GM12872 (cell line): ENCODE data around the gene RAB40B.

Source experiments
- TF ChIP-seq, protein P1 (sequence below): IDR thresholded peaks from 3 replicates; pipeline ENCODE4 v1.5.1; 2011; ENCODE audit warnings: low read depth, mild to moderate bottlenecking, low read length, moderate library complexity; ENCODE audit not compliant: insufficient read depth

Gene RAB40B

DNA sequence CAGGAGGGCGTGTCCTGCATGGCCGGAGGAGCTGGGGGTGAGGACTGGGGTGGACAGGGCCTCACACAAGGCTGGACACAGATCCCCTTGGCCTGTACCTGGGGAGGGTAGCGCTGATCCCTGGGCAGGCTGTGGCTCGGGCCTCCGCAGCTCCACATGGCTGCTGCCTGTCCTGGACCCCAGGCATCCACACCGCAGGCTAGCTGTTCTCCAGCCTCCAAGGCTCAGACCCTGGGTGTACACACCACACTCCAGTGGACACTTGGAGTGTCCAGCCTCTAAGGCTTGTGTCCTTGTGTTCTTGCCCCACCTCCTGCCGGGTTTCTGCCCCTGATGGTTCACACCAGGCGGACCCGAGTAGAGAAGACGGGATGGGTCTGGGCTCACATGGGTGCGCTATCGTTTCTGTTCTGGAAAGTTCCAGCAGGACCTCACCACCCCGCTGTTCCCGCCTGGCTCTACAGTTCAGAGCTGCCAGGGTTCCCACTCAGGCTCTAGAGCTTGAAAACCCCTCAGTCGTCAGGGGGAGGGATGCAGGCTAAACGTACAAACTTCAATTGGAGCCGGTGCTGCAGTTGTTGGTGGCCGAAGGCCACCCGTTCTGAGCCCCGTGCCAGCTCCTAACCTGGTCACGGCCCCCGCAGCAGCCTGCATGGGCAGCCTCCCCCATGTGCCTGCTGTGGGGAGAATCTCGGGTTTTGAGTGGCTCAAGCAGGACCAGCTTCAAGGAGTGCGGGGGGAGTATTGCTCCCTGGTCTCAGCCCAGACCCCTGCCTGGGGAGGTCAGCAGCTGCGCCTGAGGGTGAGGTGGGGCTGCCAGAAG, 11.4 kb upstream of the RAB40B start:
- TF ChIP-seq, protein P1, sequence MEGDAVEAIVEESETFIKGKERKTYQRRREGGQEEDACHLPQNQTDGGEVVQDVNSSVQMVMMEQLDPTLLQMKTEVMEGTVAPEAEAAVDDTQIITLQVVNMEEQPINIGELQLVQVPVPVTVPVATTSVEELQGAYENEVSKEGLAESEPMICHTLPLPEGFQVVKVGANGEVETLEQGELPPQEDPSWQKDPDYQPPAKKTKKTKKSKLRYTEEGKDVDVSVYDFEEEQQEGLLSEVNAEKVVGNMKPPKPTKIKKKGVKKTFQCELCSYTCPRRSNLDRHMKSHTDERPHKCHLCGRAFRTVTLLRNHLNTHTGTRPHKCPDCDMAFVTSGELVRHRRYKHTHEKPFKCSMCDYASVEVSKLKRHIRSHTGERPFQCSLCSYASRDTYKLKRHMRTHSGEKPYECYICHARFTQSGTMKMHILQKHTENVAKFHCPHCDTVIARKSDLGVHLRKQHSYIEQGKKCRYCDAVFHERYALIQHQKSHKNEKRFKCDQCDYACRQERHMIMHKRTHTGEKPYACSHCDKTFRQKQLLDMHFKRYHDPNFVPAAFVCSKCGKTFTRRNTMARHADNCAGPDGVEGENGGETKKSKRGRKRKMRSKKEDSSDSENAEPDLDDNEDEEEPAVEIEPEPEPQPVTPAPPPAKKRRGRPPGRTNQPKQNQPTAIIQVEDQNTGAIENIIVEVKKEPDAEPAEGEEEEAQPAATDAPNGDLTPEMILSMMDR: no peak

DNA sequence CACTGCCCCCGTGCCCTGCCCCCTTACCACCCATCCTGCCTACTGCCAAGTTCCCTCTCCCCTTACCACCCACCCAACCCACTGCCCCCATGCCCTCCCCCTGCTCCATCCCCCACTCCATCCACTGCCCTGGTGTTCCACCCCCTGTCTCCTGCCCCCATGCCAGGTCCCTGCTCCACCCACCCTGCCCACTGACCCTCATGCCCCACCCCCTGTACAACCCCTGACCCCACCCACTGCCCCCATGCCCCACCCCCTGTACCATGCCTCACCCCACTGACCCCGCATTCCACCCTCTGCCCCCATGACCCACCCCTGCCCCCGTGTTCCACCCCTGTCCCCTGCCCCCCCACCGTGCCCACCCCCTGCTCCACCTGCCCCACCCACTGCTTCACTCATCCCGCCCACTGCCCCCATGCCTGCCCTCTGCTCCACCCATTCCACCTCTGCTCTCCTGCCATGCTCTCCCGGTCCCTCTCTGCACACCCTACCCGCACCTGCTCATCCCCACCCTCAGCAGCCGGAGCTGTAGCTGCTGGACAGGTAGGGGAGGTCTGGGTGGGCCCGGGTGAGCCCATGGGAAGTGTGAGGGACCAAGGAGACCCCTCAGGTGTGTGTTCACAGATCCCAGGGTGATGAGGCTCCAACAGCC, 10.7 kb upstream of the RAB40B start:
- TF ChIP-seq, protein P1: no peak

DNA sequence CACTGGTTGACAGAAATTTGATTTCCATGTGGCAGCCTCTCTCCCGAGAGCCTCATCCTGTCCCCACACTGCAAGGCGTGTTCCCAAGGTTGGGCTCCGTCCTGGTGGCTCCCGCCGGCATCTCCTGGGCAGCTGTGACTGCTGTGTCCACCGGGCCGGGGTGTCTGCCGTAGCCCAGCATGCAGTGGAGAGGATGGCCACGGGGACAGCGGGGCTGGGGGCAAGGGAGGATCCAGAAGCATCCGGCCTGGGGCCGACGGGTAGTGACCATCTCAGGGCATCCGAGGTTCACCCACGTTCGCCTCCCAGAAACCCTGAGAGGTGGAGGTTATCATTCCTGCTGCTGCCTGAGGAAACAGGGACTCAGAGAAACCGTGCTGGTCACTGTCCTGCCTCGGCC, 7.3 kb upstream of the RAB40B start:
- TF ChIP-seq, protein P1: no peak

DNA sequence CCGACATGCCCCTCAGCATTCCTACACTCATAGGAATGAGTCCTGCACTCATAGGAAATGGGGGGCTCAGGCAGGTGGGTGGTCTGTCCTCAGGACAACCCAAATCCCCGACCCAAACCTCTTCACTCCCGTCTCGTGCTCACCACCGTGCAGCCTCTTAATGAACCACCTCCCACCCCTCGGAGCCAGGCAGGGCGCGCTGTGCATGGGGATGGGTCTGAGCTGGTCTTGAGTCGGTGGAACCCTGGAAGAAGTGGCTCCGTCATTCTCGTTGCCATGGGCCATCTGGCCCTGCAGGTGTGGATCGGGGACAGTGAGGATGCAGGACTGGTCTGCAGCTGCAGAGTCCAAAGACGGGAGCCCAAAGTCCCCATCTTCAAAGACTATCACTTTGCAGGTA, 6.4 kb upstream of the RAB40B start:
- TF ChIP-seq, protein P1: no peak

DNA sequence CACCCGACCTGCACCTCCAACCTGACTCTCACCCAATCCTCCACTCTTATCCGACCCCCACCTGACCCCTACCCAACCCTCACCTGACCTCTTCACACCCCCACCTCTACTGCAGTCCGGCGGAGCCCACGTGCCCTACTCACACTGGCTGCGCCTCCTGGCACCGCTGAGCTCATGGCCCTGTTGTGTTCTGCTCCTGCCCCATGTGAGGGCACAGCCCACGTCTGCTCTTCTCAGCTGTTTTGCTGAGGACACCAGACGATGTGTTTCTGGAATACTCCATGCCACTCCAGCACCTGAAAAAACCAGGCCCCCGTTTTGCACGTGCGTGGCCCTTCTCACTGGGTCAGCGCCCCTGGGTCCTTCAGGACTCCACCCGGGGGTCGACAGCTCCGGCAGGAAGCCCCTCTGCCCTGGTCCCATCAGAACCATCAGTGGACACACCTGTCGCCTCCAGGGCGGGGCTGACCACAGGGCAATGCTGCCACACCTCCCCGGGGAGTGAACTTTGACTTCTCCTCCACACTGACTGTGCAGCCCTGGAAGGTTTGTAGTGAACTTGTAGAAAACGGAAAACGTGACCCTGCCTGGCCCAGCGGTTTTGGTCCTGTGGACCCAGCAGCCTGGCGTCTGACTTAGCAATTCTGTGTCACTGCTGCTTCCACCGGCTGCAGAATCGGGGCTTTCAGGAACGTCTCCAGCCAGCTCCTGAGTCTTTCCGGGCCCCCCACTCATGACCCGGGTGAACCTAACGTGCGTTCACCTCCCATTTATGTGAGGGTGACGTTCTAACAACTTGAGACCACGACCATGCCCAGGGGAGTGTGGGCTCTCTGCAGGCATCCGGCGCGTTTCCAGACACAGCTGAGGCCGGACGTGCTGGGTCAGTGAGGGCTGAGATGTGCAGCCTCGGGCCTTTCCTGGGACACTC, 5.7 kb upstream of the RAB40B start:
- TF ChIP-seq, protein P1: no peak

DNA sequence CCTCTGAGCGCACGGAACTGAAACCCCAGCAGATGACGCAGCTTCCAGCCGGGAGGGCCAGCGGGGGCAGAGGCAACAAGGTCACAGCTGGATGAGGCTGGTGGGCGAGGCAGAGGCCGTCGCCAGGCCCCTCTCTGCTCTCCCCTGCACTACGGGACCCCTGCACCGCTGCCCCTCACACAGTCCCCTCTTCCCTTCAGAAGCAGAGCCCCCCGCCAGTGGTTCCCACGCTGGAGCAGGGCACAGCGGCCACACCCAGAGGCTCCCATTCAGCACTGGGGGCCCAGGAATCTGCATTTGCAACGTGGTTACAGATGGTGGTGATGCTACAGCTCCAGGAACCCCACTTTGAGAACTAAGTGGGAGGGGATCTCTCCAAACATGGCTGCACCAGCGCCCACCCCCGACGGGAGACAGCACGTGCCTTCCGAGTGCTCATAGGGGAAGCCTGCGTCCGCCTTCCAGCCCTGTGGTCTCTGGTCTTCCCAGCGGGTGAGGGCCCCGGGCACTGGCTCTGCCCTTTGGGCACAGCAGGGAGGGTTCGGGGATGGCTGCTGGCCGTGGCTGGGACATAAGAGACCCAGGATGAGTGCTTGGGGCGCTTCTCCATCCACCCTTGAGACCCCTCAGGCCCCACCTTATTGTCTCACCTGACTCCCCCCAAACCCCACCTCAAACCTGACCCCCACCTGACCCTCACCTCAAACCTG, 4.7 kb upstream of the RAB40B start:
- TF ChIP-seq, protein P1: no peak
